ENCODE data around the gene CELF5. TPM values are rescaled to one million over a fixed set of nuclear protein-coding genes. Genes with fewer than 3 reads are reported as not detected.

Gene CELF5
- total RNA-seq, 4 donors from 2014 or later: not detected

DNA sequence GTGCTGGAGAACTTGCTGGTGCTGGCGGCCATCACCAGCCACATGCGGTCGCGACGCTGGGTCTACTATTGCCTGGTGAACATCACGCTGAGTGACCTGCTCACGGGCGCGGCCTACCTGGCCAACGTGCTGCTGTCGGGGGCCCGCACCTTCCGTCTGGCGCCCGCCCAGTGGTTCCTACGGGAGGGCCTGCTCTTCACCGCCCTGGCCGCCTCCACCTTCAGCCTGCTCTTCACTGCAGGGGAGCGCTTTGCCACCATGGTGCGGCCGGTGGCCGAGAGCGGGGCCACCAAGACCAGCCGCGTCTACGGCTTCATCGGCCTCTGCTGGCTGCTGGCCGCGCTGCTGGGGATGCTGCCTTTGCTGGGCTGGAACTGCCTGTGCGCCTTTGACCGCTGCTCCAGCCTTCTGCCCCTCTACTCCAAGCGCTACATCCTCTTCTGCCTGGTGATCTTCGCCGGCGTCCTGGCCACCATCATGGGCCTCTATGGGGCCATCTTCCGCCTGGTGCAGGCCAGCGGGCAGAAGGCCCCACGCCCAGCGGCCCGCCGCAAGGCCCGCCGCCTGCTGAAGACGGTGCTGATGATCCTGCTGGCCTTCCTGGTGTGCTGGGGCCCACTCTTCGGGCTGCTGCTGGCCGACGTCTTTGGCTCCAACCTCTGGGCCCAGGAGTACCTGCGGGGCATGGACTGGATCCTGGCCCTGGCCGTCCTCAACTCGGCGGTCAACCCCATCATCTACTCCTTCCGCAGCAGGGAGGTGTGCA lies 45.3 kb upstream of the CELF5 start:
- in situ Hi-C loops (cut with MboI; ENCODE audit: low sequenced_read_pairs in 4 of 4): no loop called here
- no peaks in the 10 kb centered on the region for H3K4me1 ChIP-seq
- TF ChIP-seq POLR2A (IDR thresholded peaks at IDR 0.05): no peak
- TF ChIP-seq, protein P1, sequence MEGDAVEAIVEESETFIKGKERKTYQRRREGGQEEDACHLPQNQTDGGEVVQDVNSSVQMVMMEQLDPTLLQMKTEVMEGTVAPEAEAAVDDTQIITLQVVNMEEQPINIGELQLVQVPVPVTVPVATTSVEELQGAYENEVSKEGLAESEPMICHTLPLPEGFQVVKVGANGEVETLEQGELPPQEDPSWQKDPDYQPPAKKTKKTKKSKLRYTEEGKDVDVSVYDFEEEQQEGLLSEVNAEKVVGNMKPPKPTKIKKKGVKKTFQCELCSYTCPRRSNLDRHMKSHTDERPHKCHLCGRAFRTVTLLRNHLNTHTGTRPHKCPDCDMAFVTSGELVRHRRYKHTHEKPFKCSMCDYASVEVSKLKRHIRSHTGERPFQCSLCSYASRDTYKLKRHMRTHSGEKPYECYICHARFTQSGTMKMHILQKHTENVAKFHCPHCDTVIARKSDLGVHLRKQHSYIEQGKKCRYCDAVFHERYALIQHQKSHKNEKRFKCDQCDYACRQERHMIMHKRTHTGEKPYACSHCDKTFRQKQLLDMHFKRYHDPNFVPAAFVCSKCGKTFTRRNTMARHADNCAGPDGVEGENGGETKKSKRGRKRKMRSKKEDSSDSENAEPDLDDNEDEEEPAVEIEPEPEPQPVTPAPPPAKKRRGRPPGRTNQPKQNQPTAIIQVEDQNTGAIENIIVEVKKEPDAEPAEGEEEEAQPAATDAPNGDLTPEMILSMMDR (IDR thresholded peaks at IDR 0.05 in 4 of 5, conservative IDR thresholded peaks at IDR 0.05 in 1 of 5): no peak
- H3K27ac ChIP-seq: peak overlapping the region in 2 of 4 donors; percentile 38 to 41
- no peak for DNase-seq
- no peaks in the 10 kb centered on the region for H3K9me3 ChIP-seq
- intact Hi-C loops (cut with DNase I; ENCODE audit: low total_unique reads): no loop called here
- no peaks in the 10 kb centered on the region for H3K27me3 ChIP-seq
- no peaks in the 10 kb centered on the region for H3K36me3 ChIP-seq
- H3K4me3 ChIP-seq: no peak overlapping the region
- ATAC-seq: no peak

DNA sequence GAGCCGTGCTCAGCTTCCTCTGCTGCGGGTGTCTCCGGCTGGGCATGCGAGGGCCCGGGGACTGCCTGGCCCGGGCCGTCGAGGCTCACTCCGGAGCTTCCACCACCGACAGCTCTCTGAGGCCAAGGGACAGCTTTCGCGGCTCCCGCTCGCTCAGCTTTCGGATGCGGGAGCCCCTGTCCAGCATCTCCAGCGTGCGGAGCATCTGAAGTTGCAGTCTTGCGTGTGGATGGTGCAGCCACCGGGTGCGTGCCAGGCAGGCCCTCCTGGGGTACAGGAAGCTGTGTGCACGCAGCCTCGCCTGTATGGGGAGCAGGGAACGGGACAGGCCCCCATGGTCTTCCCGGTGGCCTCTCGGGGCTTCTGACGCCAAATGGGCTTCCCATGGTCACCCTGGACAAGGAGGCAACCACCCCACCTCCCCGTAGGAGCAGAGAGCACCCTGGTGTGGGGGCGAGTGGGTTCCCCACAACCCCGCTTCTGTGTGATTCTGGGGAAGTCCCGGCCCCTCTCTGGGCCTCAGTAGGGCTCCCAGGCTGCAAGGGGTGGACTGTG lies 44.6 kb upstream of the CELF5 start:
- Histone ChIP-seq H3K4me3 (no peak overlapping the region), H3K27me3 (no peaks in the 10 kb centered on the region), H3K9me3 (no peaks in the 10 kb centered on the region), H3K36me3 (no peaks in the 10 kb centered on the region), H3K27ac (no peak overlapping the region), H3K4me1 (no peaks in the 10 kb centered on the region)
- DNase-seq (no peak), ATAC-seq (no peak)
- in situ Hi-C loops (cut with MboI; ENCODE audit: low sequenced_read_pairs in 4 of 4) (no loop called here), intact Hi-C loops (cut with DNase I; ENCODE audit: low total_unique reads) (loop anchor here (10.0 kb wide), 1 partner anchor 885 kb away; the partner anchor contains the start of gene ZBTB7A)
- no peak for TF ChIP-seq POLR2A (IDR thresholded peaks at IDR 0.05)
- TF ChIP-seq, protein P1 (IDR thresholded peaks at IDR 0.05 in 4 of 5, conservative IDR thresholded peaks at IDR 0.05 in 1 of 5): no peak

DNA sequence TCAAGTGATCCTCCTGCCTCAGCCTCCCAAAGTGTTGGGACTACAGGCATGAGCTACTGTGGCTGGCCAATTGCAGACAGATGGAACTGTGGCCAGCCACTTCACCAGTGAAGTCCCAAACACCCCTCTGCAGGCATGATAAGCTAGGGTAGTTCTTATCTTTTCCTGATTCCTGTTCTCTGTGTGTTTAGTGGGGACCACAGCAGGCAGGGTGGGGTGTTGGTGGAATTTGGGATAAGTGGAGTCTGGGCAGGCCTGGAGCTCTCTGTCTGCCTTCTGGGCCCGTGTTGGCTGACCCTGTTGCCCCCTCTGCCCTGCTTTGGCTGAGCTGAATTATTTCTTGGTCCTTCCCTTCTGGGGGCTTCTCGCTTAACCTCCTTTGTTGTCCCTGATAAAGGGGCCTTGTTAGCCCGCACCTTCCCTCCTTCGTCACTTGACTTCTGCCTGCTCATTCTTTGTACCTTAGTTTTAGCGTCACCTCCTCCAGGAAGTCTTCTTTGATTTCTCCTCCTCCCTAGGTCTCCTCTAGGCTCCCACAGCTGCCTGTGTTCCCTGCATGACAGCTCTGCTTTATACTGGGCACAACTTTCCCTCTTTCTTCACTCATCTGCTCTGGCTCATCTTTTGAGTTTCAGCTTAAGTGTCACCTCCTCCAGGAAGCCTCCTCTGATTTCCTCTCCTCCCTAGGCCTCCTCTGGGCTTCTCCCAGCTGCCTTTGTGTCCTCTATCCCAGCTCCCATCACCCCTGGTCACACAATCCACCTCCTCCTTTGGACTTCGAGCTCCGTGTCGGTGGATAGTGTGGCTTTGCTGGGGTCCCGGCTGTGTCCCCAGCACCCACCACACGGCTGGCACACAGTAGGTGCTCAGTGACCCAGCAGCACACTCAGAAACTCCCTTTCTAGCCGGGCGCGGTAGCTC lies 40.5 kb upstream of the CELF5 start:
- in situ Hi-C loops (cut with MboI; ENCODE audit: low sequenced_read_pairs in 4 of 4): no loop called here

DNA sequence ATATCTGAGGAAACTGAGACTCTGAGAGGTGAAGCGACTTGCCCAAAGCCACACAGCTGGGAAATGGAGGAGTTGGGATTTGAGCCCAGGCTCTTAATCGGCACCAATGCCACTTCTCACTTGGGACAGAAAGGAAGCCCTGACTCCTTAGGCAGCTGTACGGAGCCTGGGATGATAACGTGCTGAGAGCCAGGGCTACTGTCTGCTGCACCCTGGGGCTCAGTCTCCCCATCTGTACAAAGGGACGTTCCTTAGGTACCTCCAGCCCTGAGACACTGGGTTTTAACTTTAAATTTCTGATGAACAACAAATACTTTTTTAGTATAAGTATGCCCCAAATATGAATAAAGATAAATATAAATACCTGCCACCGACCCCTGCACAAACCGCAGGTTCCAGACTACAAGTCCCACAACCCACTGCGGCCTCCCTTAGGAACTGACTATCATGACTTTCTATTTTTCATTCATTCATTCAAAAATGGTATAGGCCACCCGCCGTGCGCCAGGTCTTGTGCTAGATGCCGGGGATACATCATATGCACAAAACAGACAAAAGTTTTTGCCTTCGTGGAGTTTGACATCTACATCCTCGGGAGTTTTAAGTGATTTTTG lies 39.5 kb upstream of the CELF5 start:
- no peak for TF ChIP-seq POLR2A (IDR thresholded peaks at IDR 0.05)
- TF ChIP-seq, protein P1 (IDR thresholded peaks at IDR 0.05 in 4 of 5, conservative IDR thresholded peaks at IDR 0.05 in 1 of 5): no peak
- Histone ChIP-seq H3K4me3 (peak overlapping the region; percentile 56 to 81 (median 76)), H3K27me3 (no peaks in the 10 kb centered on the region), H3K27ac (peak overlapping the region; percentile 81 to 91 (median 88)), H3K9me3 (no peaks in the 10 kb centered on the region), H3K4me1 (peaks cover 4 to 16% of the 10 kb centered on the region in 2 donors), H3K36me3 (no peaks in the 10 kb centered on the region)
- DNase-seq (peak; percentile 63 to 72), ATAC-seq (peak; percentile 75)
- in situ Hi-C loops (cut with MboI; ENCODE audit: low sequenced_read_pairs in 4 of 4) (no loop called here), intact Hi-C loops (cut with DNase I; ENCODE audit: low total_unique reads) (loop anchor here (1.0 to 10.0 kb wide), 2 partner anchors 150 to 880 kb away; partner anchors contain the start of gene ZBTB7A)

More for the DNA sequence above, 40.5 kb upstream of the CELF5 start:
- Histone ChIP-seq H3K4me3 (peak overlapping the region in 1 of 4 donors; percentile 74), H3K27ac (no peak overlapping the region), H3K36me3 (no peaks in the 10 kb centered on the region), H3K9me3 (no peaks in the 10 kb centered on the region), H3K4me1 (peaks cover 4 to 16% of the 10 kb centered on the region in 2 donors), H3K27me3 (no peaks in the 10 kb centered on the region)
- DNase-seq (no peak), ATAC-seq (no peak)
- TF ChIP-seq, protein P1 (IDR thresholded peaks at IDR 0.05 in 4 of 5, conservative IDR thresholded peaks at IDR 0.05 in 1 of 5): no peak
- TF ChIP-seq POLR2A (IDR thresholded peaks at IDR 0.05): no peak
- intact Hi-C loops (cut with DNase I; ENCODE audit: low total_unique reads): loop anchor here (10.0 kb wide), 1 partner anchor 881 kb away; the partner anchor contains the start of gene ZBTB7A

All from gastrocnemius medialis (tissue), 4 donors.